OCI-LY1 (cell line): ENCODE results near the gene SLC22A12.

Experiments used
- CTCF ChIP-seq: fragments of 200-600 bp; sonication (generic), shearing (Covaris generic); IDR thresholded peaks from 2 replicates; pipeline ENCODE4 v1.5.1; 2017; ENCODE audit warnings: mild to moderate bottlenecking, antibody characterized with exemption, low read length, moderate library complexity, mixed read lengths
- EZH2 ChIP-seq: fragments of 200-600 bp; sonication (generic), shearing (Covaris generic); IDR thresholded peaks from 2 replicates; pipeline ENCODE4 v1.8.0; 2017; ENCODE audit warnings: borderline replicate concordance, mixed run types, mild to moderate bottlenecking, antibody characterized with exemption, low read length, moderate library complexity, mixed read lengths

GRCh38 chr11:64593156-64594105, 2.4 kb downstream of the SLC22A12 start:
- TF ChIP-seq CTCF: no peak
- TF ChIP-seq EZH2: no peak
